HG02588 (cell line): ENCODE measurements around the gene E2F3.
"Not testable (repeated sequence)": the region's sequence is repeated elsewhere in the genome, so short reads cannot be mapped to it uniquely, and the experiment has no call there.

Source experiments
- ATAC-seq: cut with Tn5 transposase; IDR thresholded peaks from one replicate; pipeline ENCODE4 v1.9.1; 2021; ENCODE audit warnings: mild to moderate bottlenecking, moderate library complexity; ENCODE audit not compliant: unreplicated experiment

E2F3 gene

GRCh38 chr6:20525208-20525607 lies 123.5 kb downstream of the E2F3 start:
- ATAC-seq, result not testable (repeated sequence)

- not testable (repeated sequence) for ATAC-seq
Observed at GRCh38 chr6:20529086-20529448, 127.4 kb downstream of the E2F3 start.

DNA sequence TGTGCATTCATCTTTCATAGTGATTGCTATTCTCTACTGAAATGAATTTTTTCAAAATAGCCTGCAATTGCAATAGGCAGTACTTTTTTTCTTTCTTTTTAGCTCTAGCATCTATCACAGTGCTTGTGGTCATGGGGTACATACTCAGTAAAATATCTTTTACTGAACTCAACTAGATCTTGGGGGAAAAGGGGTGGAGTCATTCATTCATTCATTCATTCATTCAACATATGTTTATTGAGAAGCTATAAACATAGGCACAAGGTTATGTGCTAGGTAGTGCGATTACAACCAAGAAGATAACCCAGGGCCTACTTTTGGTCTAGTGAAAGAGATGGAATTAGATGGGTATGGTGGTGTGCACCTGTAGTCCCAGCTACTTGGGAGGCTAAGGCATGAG lies 131.2 kb downstream of the E2F3 start:
- ATAC-seq, result no peak

GRCh38 chr6:20533746-20534294 lies 132.1 kb downstream of the E2F3 start:
- ATAC-seq, result no peak

DNA sequence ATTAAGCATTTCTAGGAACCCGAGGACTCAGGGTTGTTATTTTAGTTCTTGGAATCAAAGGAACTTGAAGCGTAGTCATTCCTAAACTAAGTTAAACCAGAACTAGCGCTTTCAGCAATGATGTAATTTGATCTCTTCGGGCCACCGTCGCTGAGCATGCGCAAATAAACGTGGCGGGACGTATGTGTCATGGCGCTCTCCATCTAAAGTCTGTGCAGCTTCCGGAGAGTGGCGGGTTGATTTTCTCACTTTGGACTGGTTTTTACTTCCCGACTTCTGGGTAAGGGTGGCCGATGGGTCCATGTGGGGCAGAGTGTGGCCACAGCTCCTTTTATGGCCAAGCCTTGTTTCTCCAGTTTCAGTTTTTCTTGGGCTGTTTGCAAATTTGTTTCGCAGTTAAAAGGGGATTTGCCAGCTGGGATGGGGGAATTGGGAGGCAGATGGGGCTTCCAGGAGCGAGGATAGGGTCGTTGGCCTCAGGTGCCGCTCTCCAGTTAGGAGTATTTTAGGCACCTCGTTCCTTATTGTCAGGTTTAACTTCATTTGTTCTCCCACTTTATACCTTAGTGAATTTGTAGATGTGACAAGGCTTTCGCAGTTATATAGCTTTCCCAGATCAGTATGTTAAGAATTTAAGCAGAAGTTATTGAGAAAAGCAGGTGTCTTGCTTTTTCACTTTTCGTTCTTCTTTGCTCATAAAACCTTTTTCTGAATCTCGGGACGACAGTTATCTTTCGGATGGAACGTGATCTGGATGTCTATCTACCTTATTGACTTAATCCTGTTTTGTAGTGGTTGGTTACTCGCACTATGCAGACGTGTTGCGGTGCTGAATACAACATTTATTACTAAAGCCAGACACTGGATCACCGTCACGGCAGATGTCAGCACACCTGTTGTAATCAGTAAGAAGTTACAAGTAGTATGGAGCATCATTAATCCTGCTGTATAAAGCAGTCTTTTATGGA lies 132.9 kb downstream of the E2F3 start, which contains the start of gene CDKAL1:
TSS of gene CDKAL1 (plus strand) at position 163 of the 968 bp plus-strand sequence. CDS start 11,894 bp downstream, outside the sequence.
- peak; percentile 75 for ATAC-seq

DNA sequence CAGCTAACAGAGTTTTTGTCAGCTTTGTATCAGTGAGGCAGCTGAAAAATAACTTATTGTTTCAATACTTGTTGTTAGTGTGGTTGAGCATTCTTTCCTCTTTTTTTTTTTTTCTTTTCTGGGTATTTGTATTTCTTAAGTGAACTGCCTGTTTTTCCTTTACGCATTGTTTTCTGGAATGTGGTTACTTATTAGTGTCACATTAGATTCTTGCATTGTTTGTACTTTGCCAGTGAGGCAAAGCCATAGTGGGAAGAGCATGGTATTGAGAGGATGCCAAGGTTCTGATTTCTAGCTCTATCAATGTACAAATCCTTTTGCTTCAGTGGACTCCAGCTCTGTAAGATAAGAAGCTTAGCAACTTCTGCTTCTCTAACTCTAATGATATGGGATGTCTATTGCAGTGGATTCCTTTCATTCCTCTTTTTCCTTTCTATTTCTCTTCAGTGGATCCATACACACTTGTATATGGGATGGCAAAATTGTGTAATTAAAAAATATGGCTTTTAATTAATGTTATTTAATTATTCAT lies 136.5 kb downstream of the E2F3 start:
- no peak for ATAC-seq

GRCh38 chr6:20538907-20539306 lies 137.2 kb downstream of the E2F3 start:
- ATAC-seq, result no peak

DNA sequence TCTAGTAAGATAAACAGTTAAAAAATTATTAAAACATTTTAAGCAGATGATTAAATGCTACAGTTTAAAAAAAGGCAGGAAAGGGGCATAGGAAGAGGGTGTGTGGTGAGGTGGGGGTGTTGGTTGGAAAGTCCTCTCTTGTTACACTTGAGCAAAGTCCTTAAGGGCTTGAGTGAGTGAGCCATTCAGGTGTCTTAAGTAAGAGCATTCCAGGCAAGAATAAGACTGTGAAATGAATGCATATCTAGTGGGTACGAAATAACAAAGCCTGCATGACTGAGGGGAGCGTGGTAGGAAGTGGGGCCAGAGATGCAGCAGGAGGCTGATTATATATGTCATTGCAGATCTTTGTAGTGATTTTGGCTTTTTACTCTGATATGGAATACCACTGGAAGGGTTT lies 137.7 kb downstream of the E2F3 start:
- no peak for ATAC-seq

DNA sequence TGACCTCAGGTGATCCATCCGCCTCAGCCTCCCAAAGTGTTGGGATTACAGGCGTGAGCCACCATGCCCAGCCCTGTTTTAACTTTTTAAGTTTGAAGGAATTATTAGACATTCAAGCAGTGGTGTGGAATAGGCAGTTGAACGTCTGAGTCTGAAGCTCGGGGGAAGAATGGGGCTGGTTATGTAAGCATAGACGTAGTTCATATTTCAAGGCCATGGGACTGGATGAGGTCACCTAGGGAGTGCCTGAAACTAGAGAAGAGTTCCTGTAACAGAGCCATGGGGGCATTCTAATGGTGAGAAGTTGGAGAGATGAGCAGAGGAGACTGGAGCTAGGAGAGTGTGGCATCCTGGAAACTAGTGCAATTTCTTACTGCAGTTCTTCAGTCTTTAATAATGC lies 139.0 kb downstream of the E2F3 start:
- ATAC-seq, result no peak

DNA sequence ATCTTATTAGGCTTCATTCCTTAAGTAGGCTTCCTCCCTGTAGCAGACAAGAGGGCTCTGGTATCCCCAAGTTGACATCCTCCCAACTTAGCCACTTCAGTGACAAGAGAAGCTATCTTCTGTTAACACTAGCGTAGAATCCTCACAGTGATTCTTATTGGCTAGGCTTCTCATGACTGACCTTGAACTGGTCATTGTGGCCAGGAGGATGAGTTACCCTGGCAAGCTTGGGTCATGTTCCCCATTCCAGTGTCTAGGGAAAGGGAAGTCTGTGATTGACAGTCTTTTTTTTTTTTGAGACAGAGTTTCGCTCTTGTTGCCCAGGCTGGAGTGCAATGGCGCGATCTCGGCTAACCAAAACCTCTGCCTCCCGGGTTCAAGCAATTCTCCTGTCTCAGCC lies 139.7 kb downstream of the E2F3 start:
- ATAC-seq, result no peak

DNA sequence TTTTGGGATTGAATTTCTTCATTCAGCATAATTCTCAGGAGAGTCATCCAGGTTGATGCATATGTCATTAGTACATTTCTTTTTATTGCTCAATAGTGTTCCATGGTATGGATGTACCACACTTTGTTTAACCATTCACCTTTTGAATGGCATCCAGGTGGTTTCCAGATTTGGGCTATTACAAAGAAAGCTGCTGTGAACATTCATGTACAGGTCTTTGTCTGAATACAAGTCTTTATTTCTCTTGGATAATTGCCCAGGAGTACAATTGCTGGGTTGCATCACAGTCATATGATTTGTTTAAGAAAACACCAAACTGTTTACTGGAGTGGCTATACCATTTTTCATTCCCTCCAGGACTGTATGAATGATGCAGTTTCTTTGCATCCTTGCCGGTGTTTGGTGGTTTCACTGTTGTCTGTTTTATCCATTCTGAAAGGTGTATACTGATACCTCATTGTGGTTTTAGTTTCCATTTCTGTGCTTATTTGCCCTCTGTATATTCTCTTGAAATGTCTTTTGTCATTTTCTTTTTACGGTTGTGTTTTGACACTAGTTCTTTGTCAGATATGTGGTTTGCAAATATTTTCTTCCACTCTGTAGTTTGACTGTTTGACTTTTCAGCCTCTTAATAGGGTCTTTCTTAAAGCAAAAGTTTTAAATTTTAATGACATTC lies 141.4 kb downstream of the E2F3 start:
- peak; percentile 99 for ATAC-seq
